Suprapubic skin (tissue), 4 donors: Measurements from ENCODE around the gene ADAP1. TPM values are rescaled to one million over a fixed set of nuclear protein-coding genes. Genes with fewer than 3 reads are reported as not detected.
"Not testable (repeated sequence)": the region's sequence is repeated elsewhere in the genome, so short reads cannot be mapped to it uniquely, and the experiment has no call there.

Experiments
- DNase-seq, 2 donors: peaks; one replicate each; pipeline ENCODE4 v3.0.0-alpha.2; 2019; ENCODE audit warnings: low spot score in 2 of 2
- H3K27ac ChIP-seq: fragments of 200-600 bp; sonication (generic); one replicate; pipeline ENCODE4 v1.5.1; 2019
- H3K27me3 ChIP-seq: fragments of 200-600 bp; sonication (generic); one replicate; pipeline ENCODE4 v1.5.1; 2019
- H3K36me3 ChIP-seq: fragments of 200-600 bp; sonication (generic); one replicate; pipeline ENCODE4 v1.5.1; 2019
- H3K4me1 ChIP-seq: fragments of 200-600 bp; sonication (generic); one replicate; pipeline ENCODE4 v1.5.1; 2019
- H3K4me3 ChIP-seq: fragments of 200-600 bp; sonication (generic); one replicate; pipeline ENCODE4 v1.5.1; 2019; ENCODE audit warnings: mild to moderate bottlenecking
- H3K9me3 ChIP-seq: fragments of 200-600 bp; sonication (generic); one replicate; pipeline ENCODE4 v1.5.1; 2019
- EP300 ChIP-seq: sonication (generic); formaldehyde crosslinking; IDR thresholded peaks from one replicate; pipeline ENCODE4 v1.6.1; 2017; ENCODE audit warnings: antibody characterized with exemption
- POLR2A ChIP-seq, 2 donors: fragments of 450-650 bp; IDR thresholded peaks; one replicate each; pipeline ENCODE4 v1.6.1; 2017; ENCODE audit warnings: antibody characterized with exemption in 2 of 2, mild to moderate bottlenecking in 2 of 2, moderate library complexity in 2 of 2
- POLR2AphosphoS5 ChIP-seq, 3 donors: sonication (generic); formaldehyde crosslinking; IDR thresholded peaks; one replicate each; pipeline ENCODE4 v1.6.1; 2017; ENCODE audit warnings: antibody characterized with exemption in 3 of 3
- WGBS: methylation state at CpG from one replicate; pipeline ENCODE4 v1.1.5; 2018; 5-methylcytosine and 5-hydroxymethylcytosine counted together
- total RNA-seq, 4 donors: library from RNA; depleted of rRNA; stranded (reverse); fragments of >200 nt; gene quantifications; one replicate each; pipeline ENCODE4 v1.1.0, GENCODE V29; 2016
- TF ChIP-seq, protein P1 (sequence below), 2 donors: fragments of 200-600 bp in 1 of 2; fragments of 450-650 bp in 1 of 2; sonication (generic) in 1 of 2; IDR thresholded peaks; one replicate each; pipeline ENCODE4 v1.5.1; 2016 to 2019; ENCODE audit warnings: antibody characterized with exemption in 2 of 2, mild to moderate bottlenecking in 1 of 2, moderate library complexity in 1 of 2

The ADAP1 gene
- total RNA-seq, 4 donors from 2014 or later: 4.1 to 9.1 (median 6.3) TPM

DNA sequence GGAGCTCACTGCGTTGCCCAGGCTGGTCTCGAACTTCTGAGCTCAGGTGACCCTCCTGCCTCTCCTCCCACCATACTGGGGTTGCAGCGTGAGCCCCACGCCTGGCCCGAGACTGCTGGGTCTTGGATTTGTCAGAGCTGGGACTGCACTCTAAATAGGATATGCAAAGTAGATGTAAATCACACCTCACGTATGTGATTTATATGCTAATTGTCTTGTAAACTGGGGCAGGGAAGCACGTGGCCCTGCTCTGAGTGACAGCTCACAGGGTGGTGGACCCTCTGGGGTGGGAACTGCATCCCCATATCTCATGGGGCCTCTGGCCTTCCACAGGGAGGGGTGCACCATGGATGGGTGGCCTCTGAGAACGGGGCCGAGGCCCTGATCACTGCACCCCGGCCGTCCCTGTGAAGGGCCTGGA lies 44.0 kb downstream of the ADAP1 start:
- Histone ChIP-seq H3K36me3 (no peaks in the 10 kb centered on the region), H3K9me3 (no peaks in the 10 kb centered on the region), H3K27ac (no peak overlapping the region), H3K27me3 (no peaks in the 10 kb centered on the region), H3K4me1 (peaks cover 31% of the 10 kb centered on the region), H3K4me3 (no peak overlapping the region)
- no peak for DNase-seq
- 87% methylated on average over 11 of the region's 11 CpGs for WGBS
- TF ChIP-seq EP300 (no peak), POLR2A (IDR thresholded peaks at IDR 0.05) (no peak), POLR2AphosphoS5 (IDR thresholded peaks at IDR 0.05) (no peak)
- TF ChIP-seq, protein P1, sequence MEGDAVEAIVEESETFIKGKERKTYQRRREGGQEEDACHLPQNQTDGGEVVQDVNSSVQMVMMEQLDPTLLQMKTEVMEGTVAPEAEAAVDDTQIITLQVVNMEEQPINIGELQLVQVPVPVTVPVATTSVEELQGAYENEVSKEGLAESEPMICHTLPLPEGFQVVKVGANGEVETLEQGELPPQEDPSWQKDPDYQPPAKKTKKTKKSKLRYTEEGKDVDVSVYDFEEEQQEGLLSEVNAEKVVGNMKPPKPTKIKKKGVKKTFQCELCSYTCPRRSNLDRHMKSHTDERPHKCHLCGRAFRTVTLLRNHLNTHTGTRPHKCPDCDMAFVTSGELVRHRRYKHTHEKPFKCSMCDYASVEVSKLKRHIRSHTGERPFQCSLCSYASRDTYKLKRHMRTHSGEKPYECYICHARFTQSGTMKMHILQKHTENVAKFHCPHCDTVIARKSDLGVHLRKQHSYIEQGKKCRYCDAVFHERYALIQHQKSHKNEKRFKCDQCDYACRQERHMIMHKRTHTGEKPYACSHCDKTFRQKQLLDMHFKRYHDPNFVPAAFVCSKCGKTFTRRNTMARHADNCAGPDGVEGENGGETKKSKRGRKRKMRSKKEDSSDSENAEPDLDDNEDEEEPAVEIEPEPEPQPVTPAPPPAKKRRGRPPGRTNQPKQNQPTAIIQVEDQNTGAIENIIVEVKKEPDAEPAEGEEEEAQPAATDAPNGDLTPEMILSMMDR (IDR thresholded peaks at IDR 0.05): no peak

DNA sequence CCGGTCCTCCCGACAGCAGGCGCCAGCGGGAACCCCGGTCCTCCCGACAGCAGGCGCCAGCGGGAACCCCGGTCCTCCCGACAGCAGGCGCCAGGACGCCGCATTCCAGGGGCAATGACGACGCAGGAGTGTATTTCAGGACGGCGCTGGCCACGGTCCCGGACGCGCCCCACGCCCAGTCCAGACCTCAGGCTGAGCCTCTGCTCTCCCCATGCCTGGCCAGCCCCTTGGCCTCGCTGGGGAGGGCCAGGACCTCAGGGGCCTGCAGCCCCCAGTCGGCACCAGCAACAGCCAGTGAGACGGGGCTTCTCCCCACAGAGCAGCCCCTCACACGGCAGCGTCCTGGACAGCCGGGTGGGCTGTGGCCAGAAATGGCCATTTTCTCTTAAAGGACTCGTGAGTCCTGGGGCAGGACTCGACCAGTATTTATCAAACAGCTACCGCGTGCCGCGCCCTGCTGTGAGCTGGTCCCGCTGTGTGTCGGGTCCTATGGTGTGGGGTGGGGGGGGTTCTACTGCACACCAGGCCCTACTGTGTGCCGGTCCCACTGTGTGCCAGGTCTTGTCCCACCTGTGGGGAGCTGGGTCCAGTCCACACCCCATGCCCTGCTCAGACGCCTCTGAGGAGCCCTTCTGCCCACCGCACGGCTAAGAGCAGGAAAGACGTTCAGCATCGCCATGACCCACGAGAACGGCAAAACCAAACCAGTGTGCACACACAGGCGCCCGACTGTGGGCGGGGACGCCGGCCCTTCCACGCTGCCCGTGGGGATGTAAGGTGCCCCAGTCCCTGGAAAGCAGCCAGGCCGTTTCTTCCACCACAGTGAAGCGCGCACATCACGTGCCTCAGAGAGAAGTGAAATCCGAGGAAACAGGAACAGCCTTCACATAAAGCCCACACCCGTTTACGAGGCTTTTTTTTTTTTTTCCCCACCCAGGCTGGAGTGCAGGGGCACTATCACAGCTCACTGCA lies 44.8 kb downstream of the ADAP1 start:
- Histone ChIP-seq H3K27ac (no peak overlapping the region), H3K4me3 (peak overlapping the region; percentile 41), H3K4me1 (peaks cover 27% of the 10 kb centered on the region), H3K9me3 (no peaks in the 10 kb centered on the region), H3K27me3 (peaks cover 3% of the 10 kb centered on the region), H3K36me3 (no peaks in the 10 kb centered on the region)
- TF ChIP-seq POLR2AphosphoS5 (IDR thresholded peaks at IDR 0.05) (no peak), POLR2A (IDR thresholded peaks at IDR 0.05) (no peak), EP300 (no peak)
- TF ChIP-seq, protein P1 (IDR thresholded peaks at IDR 0.05): no peak
- DNase-seq: no peak
- WGBS: 27% methylated on average over 36 of the region's 58 CpGs

DNA sequence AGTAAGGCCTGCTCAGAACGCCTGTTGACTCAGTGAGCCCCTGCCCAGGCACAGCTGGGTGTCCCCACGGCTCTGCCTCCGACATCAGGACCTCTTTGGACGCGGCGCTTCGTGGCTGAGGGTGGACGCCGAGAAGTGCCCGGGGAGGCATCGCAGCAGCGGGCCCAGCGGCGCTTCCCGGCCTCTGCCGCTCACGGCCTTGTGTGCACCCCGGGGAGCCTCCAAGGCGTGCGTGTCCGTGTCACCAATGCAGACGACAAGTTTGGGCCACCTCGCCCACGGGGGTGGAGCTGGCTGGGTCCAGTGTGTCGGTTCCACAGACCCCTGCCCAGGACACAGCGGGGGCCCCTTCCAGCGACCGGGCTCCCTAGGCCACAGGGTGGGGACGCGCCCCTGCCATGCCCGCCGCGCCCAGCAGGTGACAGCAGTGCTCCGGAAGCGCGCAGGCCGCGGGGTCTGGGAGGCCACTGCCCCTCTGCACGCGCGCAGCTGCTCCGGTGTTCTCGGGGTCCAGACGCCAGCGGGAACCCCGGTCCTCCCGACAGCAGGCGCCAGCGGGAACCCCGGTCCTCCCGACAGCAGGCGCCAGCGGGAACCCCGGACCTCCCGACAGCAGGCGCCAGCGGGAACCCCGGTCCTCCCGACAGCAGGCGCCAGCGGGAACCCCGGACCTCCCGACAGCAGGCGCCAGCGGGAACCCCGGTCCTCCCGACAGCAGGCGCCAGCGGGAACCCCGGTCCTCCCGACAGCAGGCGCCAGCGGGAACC lies 45.7 kb downstream of the ADAP1 start:
- DNase-seq, H3K36me3 ChIP-seq, H3K27me3 ChIP-seq, H3K27ac ChIP-seq, H3K9me3 ChIP-seq: not testable (repeated sequence)
- TF ChIP-seq, protein P1 (IDR thresholded peaks at IDR 0.05): peak; percentile 84 to 90
- Histone ChIP-seq H3K4me1 (peaks cover 22% of the 10 kb centered on the region), H3K4me3 (peak overlapping the region; percentile 41)
- 4% methylated on average over 10 of the region's 73 CpGs for WGBS

DNA sequence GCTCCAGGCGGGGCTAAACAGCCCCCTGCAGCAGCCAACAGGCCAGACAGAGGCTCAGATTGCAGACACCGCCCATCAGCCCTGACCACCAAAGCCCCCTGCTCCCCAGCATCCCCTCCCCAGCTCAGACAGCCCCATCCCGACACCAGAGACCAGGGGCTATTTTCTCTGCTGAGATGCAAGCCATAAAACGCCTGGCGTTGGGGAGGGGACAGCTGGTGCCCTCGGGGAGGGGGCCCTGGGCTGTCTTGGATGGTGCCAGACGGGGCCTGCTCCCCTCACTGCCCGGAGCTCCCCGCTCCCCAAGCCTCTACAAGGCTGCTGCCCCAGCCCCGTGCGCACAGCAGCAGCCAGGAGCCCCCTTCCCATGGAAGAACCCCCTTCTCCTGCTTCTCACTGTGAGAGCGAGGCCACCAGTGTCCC lies 46.3 kb downstream of the ADAP1 start:
- Histone ChIP-seq H3K9me3 (no peaks in the 10 kb centered on the region), H3K36me3 (no peaks in the 10 kb centered on the region), H3K27ac (no peak overlapping the region), H3K4me1 (peaks cover 22% of the 10 kb centered on the region), H3K27me3 (peaks cover 8% of the 10 kb centered on the region), H3K4me3 (no peak overlapping the region)
- 100% methylated on average over 1 of the region's 12 CpGs for WGBS
- no peak for DNase-seq
- TF ChIP-seq POLR2AphosphoS5 (IDR thresholded peaks at IDR 0.05): no peak
- TF ChIP-seq POLR2A (IDR thresholded peaks at IDR 0.05): no peak
- TF ChIP-seq, protein P1 (IDR thresholded peaks at IDR 0.05): no peak
- TF ChIP-seq EP300: no peak
